Jurkat, Clone E6-1 (cell line): ENCODE data around the gene LSG1.
A peak's percentile ranks its signal among the peaks of the same experiment; 100 is the strongest.

Experiments
- DNase-seq: peaks from one replicate; pipeline ENCODE4 v3.0.0-alpha.2; 2011; ENCODE audit warnings: low read depth, low spot score
- H3K4me3 ChIP-seq: 2 replicates; pipeline ENCODE4 v1.5.1; 2011; ENCODE audit warnings: mild to moderate bottlenecking, low read length, control low read depth, moderate library complexity

The LSG1 gene

DNA sequence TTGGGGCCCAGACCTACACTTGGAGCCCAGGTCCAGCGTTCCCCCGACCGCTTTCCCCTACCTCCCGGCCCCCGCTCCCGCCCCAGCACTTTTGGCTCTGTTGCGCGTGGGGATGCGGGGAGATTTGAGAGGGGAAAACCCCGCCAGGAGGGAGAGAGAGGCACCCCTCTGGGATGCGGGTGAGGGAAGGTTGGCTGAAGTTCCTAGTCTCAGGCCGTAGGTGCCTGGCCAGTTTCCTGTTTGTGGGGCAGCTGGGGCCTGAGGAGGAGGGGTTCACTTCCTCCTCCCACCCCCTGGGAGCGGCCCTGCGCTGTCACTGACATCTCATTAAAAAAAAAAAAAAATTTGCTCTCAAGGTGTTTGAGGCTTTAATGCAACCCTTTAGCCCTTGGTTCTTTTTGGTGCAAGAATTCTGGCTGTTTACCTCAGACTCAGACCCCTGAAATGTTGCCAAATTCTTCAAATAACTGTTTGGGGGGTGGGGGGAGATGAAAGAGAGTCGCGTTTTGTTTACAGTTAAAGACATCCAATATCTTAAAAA, 16.3 kb upstream of the LSG1 start:
- no peak for DNase-seq
- H3K4me3 ChIP-seq: no peak overlapping the region; the same call in 1 of the 2 replicates

- peak overlapping the region; percentile 44 for H3K4me3 ChIP-seq
- DNase-seq: peak; percentile 46
Measured at GRCh38 chr3:194687638-194688199, 15.7 kb upstream of the LSG1 start.

GRCh38 chr3:194686816-194687637, 15.0 kb upstream of the LSG1 start:
- H3K4me3 ChIP-seq: peak overlapping the region; percentile 44
- no peak for DNase-seq

- no peak for DNase-seq
- no peak overlapping the region for H3K4me3 ChIP-seq
Measured at GRCh38 chr3:194686414-194686815, 14.4 kb upstream of the LSG1 start.

GRCh38 chr3:194685718-194686413, 13.9 kb upstream of the LSG1 start, which contains the start of gene FAM43A:
FAM43A (plus strand) TSS chr3:194685883; CDS start chr3:194686827, 944 bp downstream.
- no peak for DNase-seq
- no peak within 1 kb of the TSS for H3K4me3 ChIP-seq

DNA sequence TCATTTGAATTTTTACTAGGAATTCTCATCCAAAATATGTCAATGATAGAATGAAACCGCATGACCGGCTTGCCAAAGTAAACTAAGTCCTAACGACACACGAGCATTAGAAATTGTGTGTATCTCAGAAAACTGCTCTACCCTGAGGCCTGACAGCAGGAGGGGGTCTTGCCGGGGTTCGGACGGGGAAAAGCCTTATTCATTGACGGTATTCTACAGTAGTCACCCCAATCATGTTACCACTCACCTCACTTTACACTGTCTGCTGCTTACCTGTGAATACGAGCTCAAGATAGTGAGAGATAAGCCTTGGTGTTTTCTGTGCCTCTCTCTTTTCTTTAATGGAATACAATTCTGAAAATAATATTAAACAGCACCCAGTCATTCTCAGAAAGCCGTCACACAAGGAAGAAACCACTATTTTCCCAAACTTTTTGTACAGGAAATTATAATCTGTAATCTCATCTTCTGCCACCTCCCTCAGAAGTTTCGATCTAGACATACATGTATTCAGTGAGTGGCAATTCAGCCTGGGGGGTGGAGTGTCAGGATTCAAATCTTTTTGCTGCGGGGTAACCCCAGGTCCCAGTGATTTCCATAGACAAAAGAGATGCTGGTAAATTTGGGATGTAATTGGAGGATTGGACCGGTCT, 13.2 kb upstream of the LSG1 start:
- no peak overlapping the region for H3K4me3 ChIP-seq
- no peak for DNase-seq

DNA sequence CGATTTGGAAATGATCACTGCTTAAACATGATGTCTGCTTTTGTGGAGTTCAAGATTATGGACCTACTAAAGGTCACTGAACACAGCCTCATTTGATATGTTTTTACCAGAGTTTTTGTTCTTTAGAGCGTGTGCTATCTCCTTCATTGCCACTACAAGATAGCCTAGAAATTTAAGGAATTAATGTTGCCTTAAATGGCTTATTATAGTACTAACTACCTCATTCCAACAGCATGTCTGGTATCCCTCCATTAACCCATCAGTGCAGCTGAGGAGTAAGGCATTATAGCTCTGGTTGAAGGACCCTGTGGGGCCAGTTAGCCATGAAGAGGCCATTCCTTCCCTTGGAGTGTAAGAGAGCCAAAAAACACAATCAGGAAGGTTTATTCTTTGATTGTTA, 11.4 kb upstream of the LSG1 start:
- DNase-seq: no peak
- H3K4me3 ChIP-seq: no peak overlapping the region

GRCh38 chr3:194682694-194683310, 10.8 kb upstream of the LSG1 start:
- DNase-seq: peak; percentile 75
- H3K4me3 ChIP-seq: no peak overlapping the region

DNA sequence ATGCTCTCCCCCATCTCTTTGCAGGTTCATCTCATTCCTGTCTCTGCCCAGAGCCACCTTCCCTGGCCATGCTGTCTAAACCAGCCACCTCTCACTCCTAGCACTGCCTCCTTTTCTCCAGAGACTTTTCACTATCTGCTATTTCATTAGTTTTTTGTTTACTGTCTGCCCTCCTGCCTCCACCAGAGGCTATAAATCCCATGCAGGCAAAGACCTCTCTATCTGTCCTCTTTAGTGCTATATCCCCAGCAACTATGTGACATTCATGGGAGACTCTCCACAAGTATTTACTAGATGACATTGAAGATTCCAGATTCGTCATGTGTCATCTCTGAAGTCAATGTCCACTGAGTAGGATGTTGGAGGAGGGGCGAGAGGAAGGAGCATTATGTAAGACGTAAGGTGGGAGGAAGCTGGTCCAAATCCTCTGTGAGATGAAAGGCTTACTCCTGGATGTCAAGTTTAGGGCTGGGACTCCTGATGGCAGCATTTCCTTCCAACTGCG, 10.2 kb upstream of the LSG1 start:
- DNase-seq: no peak
- H3K4me3 ChIP-seq: no peak overlapping the region

DNA sequence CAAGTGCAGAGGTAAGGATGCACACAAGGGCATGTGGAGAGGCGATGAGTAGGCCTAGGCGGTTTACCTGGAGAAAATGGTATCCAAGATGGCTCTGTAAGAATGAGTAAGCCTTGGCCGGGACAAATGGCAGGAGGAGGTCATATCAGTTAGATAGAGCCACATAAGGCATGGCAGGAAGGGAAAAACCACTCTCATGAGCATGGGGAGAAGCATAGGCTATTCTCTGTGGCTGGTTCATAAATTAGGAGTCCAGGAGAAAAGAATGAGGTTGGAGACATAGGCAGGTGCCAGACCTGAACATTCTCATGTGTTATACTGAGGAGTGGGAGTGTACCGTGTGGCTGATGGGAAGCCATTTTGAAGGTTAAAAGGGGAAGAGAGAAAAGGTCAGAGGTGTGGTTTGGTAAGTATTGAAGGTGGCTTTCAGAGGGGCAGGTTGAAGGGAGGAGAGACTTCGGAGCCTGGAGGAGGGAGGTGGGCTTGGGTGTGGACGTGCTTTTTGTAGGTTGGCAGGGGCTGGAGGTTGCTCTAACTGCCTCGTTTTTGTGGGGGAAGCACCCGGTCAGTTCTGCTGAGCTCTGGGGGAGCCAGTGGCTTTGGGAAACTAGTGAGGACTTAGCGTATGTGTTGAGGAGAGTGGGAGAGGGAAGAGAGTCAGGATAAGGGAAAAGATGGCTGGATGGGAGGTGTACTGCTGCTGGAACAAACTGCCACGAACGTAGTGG, 9.1 kb upstream of the LSG1 start:
- DNase-seq: no peak
- no peak overlapping the region for H3K4me3 ChIP-seq

GRCh38 chr3:194676471-194676870, 4.5 kb upstream of the LSG1 start:
- no peak for DNase-seq
- H3K4me3 ChIP-seq: no peak overlapping the region

DNA sequence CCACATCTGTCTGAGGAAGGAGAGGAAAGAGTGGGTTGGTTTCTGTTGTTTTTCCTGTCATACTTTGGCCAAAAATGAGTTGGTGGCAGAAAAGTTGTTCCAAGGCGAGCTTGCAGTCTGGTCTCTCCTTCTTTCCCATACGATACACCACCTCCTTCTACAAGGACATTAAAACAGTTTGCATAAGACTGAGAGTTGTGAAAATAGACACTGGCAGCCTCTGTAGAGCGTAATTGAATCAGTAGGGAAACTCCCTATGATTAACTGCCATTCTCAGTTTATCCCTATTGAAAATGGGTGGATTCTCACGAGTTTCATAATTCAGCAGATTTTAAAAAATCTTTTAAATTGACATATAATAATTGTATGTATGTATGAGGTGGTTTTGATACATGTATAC, 3.7 kb upstream of the LSG1 start:
- no peak for DNase-seq
- H3K4me3 ChIP-seq: no peak overlapping the region

- H3K4me3 ChIP-seq: no peak overlapping the region
- DNase-seq: no peak
Measured at GRCh38 chr3:194675081-194675640, 3.2 kb upstream of the LSG1 start.

- no peak for DNase-seq
- H3K4me3 ChIP-seq: no peak overlapping the region
Measured at GRCh38 chr3:194673761-194674160, 1.8 kb upstream of the LSG1 start.

- no peak for DNase-seq
- H3K4me3 ChIP-seq: peak overlapping the region; percentile 99
Measured at GRCh38 chr3:194672876-194673275, 885 bp upstream of the LSG1 start.

DNA sequence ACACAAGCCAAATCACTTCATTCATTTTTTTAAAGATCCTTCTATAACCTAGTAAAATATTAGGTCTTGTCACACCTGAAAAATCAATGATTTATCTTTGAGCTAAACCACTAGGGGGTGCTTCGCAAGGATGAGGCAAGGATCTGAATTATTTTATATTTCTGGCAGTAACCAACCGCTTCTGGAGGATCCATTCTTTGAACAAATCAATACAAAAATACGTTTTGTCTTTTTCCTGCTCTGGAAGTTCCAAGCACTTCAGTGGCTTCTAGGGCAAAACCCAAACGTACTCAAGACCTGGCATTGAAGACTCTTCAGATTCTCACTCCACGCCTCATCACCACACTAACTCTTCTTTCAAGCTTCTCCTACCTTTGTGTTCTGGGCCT, 486 bp downstream of the LSG1 start:
- peak overlapping the region; percentile 99 for H3K4me3 ChIP-seq
- peak; percentile 40 for DNase-seq

DNA sequence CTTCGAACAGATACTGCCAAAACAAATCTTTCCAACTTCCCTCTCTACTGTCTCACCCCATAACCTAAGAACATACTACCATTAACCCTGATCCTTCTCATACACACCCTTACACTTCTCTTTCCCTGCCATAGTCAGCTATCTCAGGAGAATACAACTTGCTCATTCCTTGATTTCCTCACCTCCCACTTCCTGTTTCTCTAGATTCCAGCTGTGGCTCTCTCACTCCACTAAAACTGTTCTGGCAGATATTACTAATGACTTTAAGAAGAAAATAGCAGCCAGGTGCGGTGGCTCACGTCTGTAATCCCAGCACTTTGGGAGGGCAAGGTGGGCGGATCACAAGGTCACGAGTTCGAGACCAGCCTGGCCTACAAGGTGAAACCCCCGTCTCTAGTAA, 4.6 kb downstream of the LSG1 start:
- no peak overlapping the region for H3K4me3 ChIP-seq
- DNase-seq: no peak

GRCh38 chr3:194664857-194665256, 7.1 kb downstream of the LSG1 start:
- H3K4me3 ChIP-seq: no peak overlapping the region
- DNase-seq: no peak
